BJ (cell line): ENCODE measurements around the gene PLXNB3. TPM values are rescaled to one million over a fixed set of nuclear protein-coding genes. Genes with fewer than 3 reads are reported as not detected.

Source experiments
- CTCF ChIA-PET: fragments of 350-600 bp; formaldehyde crosslinking; extraction: SDS; loops from one replicate; lab custom pipeline; 2021; ENCODE audit warnings: antibody characterized with exemption, inconsistent platforms; lab: Yijun Ruan, JAX
- POLR2A ChIA-PET: fragments of 300-600 bp; sonication (Branson Sonifier 250); formaldehyde crosslinking; extraction: SDS; loops from one replicate; lab custom pipeline; 2021; ENCODE audit warnings: antibody characterized with exemption; lab: Charles Lee
- DNase-seq: peaks from one replicate; pipeline ENCODE4 v3.0.0-alpha.2; 2011; ENCODE audit warnings: low read depth
- H3K27me3 ChIP-seq: 2 replicates; pipeline ENCODE4 v1.6.0; 2011; ENCODE audit warnings: low read length; ENCODE audit not compliant: control insufficient read depth, insufficient read depth
- H3K36me3 ChIP-seq: 2 replicates; pipeline ENCODE4 v1.5.1; 2011; ENCODE audit warnings: low read length; ENCODE audit not compliant: control insufficient read depth, insufficient read depth
- H3K4me3 ChIP-seq: 2 replicates; pipeline ENCODE4 v1.5.1; 2011; ENCODE audit warnings: low read depth, mild to moderate bottlenecking, control low read depth, low read length
- CTCF ChIP-seq: IDR thresholded peaks from 2 replicates; pipeline ENCODE4 v1.5.1; 2011; ENCODE audit warnings: low read depth, mild to moderate bottlenecking, control low read depth, inconsistent platforms, low read length, moderate library complexity; ENCODE audit not compliant: insufficient read depth
- polyA plus RNA-seq: library from polyadenylated mRNA; depleted of rRNA; stranded (reverse); fragments of >200 nt; gene quantifications from 2 replicates; pipeline ENCODE4 v1.2.3, GENCODE V29; 2011

PLXNB3 gene
- polyA plus RNA-seq, 1 experiment = 8.2 TPM

GRCh38 chrX:153782313-153782712 is 18.3 kb downstream of the PLXNB3 start:
- 0 out of 2 replicates have a peak, but pooled peaks have one; percentile 3 for TF ChIP-seq CTCF
- POLR2A ChIA-PET = no interaction called here
- DNase-seq = no peak
- H3K36me3 ChIP-seq = peaks cover 6% of the 10 kb centered on the region; the same call in 1 of the 2 replicates
- CTCF ChIA-PET = no interaction called here
- no peaks in the 10 kb centered on the region for H3K27me3 ChIP-seq
- H3K4me3 ChIP-seq = no peak overlapping the region

GRCh38 chrX:153782871-153783270 is 18.8 kb downstream of the PLXNB3 start:
- peaks cover 8% of the 10 kb centered on the region; the same call in 1 of the 2 replicates for H3K36me3 ChIP-seq
- CTCF ChIA-PET = no interaction called here
- no peaks in the 10 kb centered on the region for H3K27me3 ChIP-seq
- POLR2A ChIA-PET = no interaction called here
- H3K4me3 ChIP-seq = no peak overlapping the region
- no peak for DNase-seq
- TF ChIP-seq CTCF = no peak

GRCh38 chrX:153783378-153784013 is 19.4 kb downstream of the PLXNB3 start:
- no peak for TF ChIP-seq CTCF
- Histone ChIP-seq H3K36me3 (peaks cover 10% of the 10 kb centered on the region), H3K4me3 (no peak overlapping the region), H3K27me3 (no peaks in the 10 kb centered on the region)
- DNase-seq = no peak
- CTCF ChIA-PET = no interaction called here
- POLR2A ChIA-PET = no interaction called here

GRCh38 chrX:153784325-153784967 is 20.4 kb downstream of the PLXNB3 start:
- ChIA-PET POLR2A (no interaction called here), CTCF (no interaction called here)
- peaks cover 14% of the 10 kb centered on the region for H3K36me3 ChIP-seq
- TF ChIP-seq CTCF = no peak
- H3K27me3 ChIP-seq = no peaks in the 10 kb centered on the region
- no peak for DNase-seq
- no peak overlapping the region for H3K4me3 ChIP-seq

- DNase-seq = no peak
- H3K27me3 ChIP-seq = no peaks in the 10 kb centered on the region
- peaks cover 17% of the 10 kb centered on the region for H3K36me3 ChIP-seq
- TF ChIP-seq CTCF = no peak
- ChIA-PET CTCF (no interaction called here), POLR2A (no interaction called here)
- H3K4me3 ChIP-seq = no peak overlapping the region
Observed at GRCh38 chrX:153786669-153787068, 22.6 kb downstream of the PLXNB3 start.
